Measurements from ENCODE around the gene PIP5K1A.
A peak's percentile ranks its signal among the peaks of the same experiment; 100 is the strongest.

PIP5K1A gene

DNA sequence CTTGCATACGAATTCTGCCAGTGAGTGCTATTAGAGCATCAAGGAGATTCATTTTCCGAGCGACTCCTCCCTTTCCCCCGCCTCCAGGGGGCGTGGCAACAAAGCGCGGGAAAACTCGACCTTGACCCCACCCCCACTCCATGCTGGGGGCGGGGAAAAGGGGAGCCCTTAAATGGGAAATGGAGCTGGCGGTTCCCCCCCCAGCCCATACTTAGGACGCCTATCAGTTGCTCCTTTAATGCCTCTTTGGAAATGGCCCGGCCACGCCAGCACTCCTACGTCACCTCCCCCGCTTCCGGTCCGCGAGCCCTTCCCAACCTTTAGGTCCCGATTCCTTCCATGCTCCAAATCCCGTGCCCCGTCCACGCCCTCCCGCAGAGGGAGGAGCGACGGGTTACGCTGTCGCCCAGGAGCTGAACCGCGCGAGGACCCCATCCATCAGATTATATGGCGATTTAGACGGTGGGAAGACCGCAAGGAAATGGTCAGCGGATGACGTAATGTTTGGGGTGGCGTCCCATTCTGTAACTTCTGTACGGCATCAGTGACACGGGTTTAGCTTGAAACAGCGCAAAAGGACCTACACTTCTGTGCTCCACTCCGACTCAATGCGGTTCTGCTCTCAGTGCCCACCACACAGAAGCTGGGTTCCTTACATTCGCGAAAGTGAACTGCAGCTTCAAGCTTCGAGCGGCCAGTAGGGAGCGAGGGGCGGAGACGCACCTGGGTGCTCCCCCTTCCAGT lies 83.0 kb downstream of the PIP5K1A start:
- no peaks in the 10 kb centered on the region for H3K27me3 ChIP-seq (ENCODE audit: insufficient read depth, low read length)
- H4K20me1 ChIP-seq (ENCODE audit: insufficient read depth, low read length) = no peaks in the 10 kb centered on the region
- H3K9ac ChIP-seq (ENCODE audit: low read length) = peak overlapping the region; percentile 85
- H3F3A ChIP-seq (ENCODE audit: insufficient read depth, low read length) = no peaks in the 10 kb centered on the region
- H3K27ac ChIP-seq (ENCODE audit: low read depth, low read length, poor library complexity, severe bottlenecking) = peak overlapping the region; percentile 94
- no peaks in the 10 kb centered on the region for H3K79me2 ChIP-seq (ENCODE audit: insufficient read depth, low read length)
- H3K36me3 ChIP-seq (ENCODE audit: insufficient read depth, low read length) = peaks cover 6% of the 10 kb centered on the region; the same call in 1 of the 2 replicates
- peaks cover 31% of the 10 kb centered on the region for H3K4me1 ChIP-seq (ENCODE audit: insufficient read depth, low read length, severe bottlenecking)
- H3K9me3 ChIP-seq (ENCODE audit: low read length) = no peaks in the 10 kb centered on the region
- TF ChIP-seq EZH2 (IDR thresholded peaks at IDR 0.05; ENCODE audit: borderline replicate concordance, low read length) (no peak), CTCF (IDR thresholded peaks at IDR 0.05; ENCODE audit: low read length) (no peak)
- H3K9me2 ChIP-seq (ENCODE audit: low read depth, low read length) = no peaks in the 10 kb centered on the region
- peak overlapping the region; percentile 78 for H3K4me2 ChIP-seq (ENCODE audit: low read length)
- peak overlapping the region; percentile 27; the same call in 1 of the 2 replicates for H2AFZ ChIP-seq (ENCODE audit: low read length)
- peak overlapping the region; percentile 82 for H3K4me3 ChIP-seq (ENCODE audit: low read depth, low read length, poor library complexity, severe bottlenecking)

DNA sequence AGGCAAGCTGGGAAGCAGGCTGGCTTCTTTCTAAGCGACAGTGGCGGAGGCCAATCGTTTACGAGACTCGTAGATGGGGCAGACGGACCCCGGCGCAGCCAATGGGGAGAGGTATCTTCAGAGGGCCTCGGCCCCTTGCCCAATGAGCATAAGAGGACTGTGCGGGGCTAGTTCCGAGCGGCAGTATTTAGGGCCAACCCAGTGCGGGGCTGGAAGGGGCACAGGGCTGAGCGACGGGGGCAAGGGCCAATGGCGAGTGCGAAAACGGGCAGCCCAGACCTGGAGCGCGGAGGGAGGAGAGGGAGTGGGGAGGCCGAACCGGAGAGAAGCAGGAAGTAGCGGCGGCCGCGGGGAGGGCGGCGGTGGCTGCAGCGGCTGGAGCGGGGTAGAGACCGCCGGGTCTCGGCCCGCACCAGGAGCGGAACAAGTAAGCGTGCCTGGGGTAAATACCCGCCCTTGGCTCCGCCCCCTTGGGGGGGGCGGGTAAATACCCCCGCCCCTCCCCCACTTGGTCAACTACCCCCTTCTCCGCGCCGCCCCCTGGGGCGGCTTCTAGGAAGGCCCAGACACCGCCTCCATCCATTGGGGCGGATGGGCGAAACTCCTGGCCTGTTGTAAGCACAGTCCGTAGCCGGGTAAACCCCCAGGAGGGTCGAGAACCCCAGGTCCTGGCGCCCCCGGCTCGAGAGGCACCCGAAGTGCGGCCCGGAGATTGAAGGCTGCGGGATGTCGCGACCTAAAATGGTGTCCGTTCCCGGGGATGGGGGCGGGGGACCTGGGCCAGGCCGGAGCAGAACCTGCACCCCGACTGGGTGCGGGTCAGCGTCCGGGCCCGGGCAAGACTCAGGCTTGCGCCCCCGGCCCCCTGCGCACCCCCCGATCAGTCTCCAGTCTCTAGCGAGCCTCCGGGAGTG lies 83.9 kb downstream of the PIP5K1A start, which contains the start of gene ZNF687:
Gene ZNF687 (plus strand): TSS at position 331 of the 914 bp plus-strand sequence. CDS start 3,993 bp downstream, outside the sequence.
- H3K9me3 ChIP-seq (ENCODE audit: low read length) = no peaks in the 10 kb centered on the region
- H3K9ac ChIP-seq (ENCODE audit: low read length) = peak within 1 kb of the TSS; percentile 86
- peak within 1 kb of the TSS; percentile 82 for H3K4me3 ChIP-seq (ENCODE audit: low read depth, low read length, poor library complexity, severe bottlenecking)
- peaks cover 15% of the 10 kb centered on the region; the same call in 1 of the 2 replicates for H3K36me3 ChIP-seq (ENCODE audit: insufficient read depth, low read length)
- TF ChIP-seq EZH2 (IDR thresholded peaks at IDR 0.05; ENCODE audit: borderline replicate concordance, low read length) = no peak
- no peak for TF ChIP-seq CTCF (IDR thresholded peaks at IDR 0.05; ENCODE audit: low read length)
- peak within 1 kb of the TSS; percentile 98 for H3K4me2 ChIP-seq (ENCODE audit: low read length)
- H3K27me3 ChIP-seq (ENCODE audit: insufficient read depth, low read length) = no peaks in the 10 kb centered on the region
- H4K20me1 ChIP-seq (ENCODE audit: insufficient read depth, low read length) = no peaks in the 10 kb centered on the region
- H2AFZ ChIP-seq (ENCODE audit: low read length) = peak within 1 kb of the TSS; percentile 27; the same call in 1 of the 2 replicates
- H3F3A ChIP-seq (ENCODE audit: insufficient read depth, low read length) = no peaks in the 10 kb centered on the region
- no peaks in the 10 kb centered on the region for H3K79me2 ChIP-seq (ENCODE audit: insufficient read depth, low read length)
- H3K4me1 ChIP-seq (ENCODE audit: insufficient read depth, low read length, severe bottlenecking) = peaks cover 26% of the 10 kb centered on the region
- peak within 1 kb of the TSS; percentile 94 for H3K27ac ChIP-seq (ENCODE audit: low read depth, low read length, poor library complexity, severe bottlenecking)
- H3K9me2 ChIP-seq (ENCODE audit: low read depth, low read length) = no peaks in the 10 kb centered on the region

- H3K9me3 ChIP-seq (ENCODE audit: low read length) = no peaks in the 10 kb centered on the region
- H3K4me1 ChIP-seq (ENCODE audit: insufficient read depth, low read length, severe bottlenecking) = peaks cover 24% of the 10 kb centered on the region
- H3K9ac ChIP-seq (ENCODE audit: low read length) = peak overlapping the region; percentile 86
- peaks cover 23% of the 10 kb centered on the region for H3K36me3 ChIP-seq (ENCODE audit: insufficient read depth, low read length)
- peak overlapping the region; percentile 98 for H3K4me2 ChIP-seq (ENCODE audit: low read length)
- H3F3A ChIP-seq (ENCODE audit: insufficient read depth, low read length) = no peaks in the 10 kb centered on the region
- peak overlapping the region; percentile 82 for H3K4me3 ChIP-seq (ENCODE audit: low read depth, low read length, poor library complexity, severe bottlenecking)
- TF ChIP-seq EZH2 (IDR thresholded peaks at IDR 0.05; ENCODE audit: borderline replicate concordance, low read length) (no peak), CTCF (IDR thresholded peaks at IDR 0.05; ENCODE audit: low read length) (no peak)
- H3K27ac ChIP-seq (ENCODE audit: low read depth, low read length, poor library complexity, severe bottlenecking) = peak overlapping the region; percentile 52
- no peak overlapping the region for H2AFZ ChIP-seq (ENCODE audit: low read length)
- H3K9me2 ChIP-seq (ENCODE audit: low read depth, low read length) = no peaks in the 10 kb centered on the region
- no peaks in the 10 kb centered on the region for H3K79me2 ChIP-seq (ENCODE audit: insufficient read depth, low read length)
- no peaks in the 10 kb centered on the region for H4K20me1 ChIP-seq (ENCODE audit: insufficient read depth, low read length)
- H3K27me3 ChIP-seq (ENCODE audit: insufficient read depth, low read length) = no peaks in the 10 kb centered on the region
Measured at GRCh38 chr1:151282883-151283725, 84.8 kb downstream of the PIP5K1A start.
